Suprapubic skin (tissue), 4 donors: Measurements from ENCODE around the gene COL19A1. TPM values are rescaled to one million over a fixed set of nuclear protein-coding genes. Genes with fewer than 3 reads are reported as not detected.

ENCODE experiments used
- DNase-seq, 2 donors: peaks; one replicate each; pipeline ENCODE4 v3.0.0-alpha.2; 2019; ENCODE audit warnings: low spot score in 2 of 2
- H3K27ac ChIP-seq: fragments of 200-600 bp; sonication (generic); one replicate; pipeline ENCODE4 v1.5.1; 2019
- H3K27me3 ChIP-seq: fragments of 200-600 bp; sonication (generic); one replicate; pipeline ENCODE4 v1.5.1; 2019
- H3K36me3 ChIP-seq: fragments of 200-600 bp; sonication (generic); one replicate; pipeline ENCODE4 v1.5.1; 2019
- H3K4me1 ChIP-seq: fragments of 200-600 bp; sonication (generic); one replicate; pipeline ENCODE4 v1.5.1; 2019
- H3K4me3 ChIP-seq: fragments of 200-600 bp; sonication (generic); one replicate; pipeline ENCODE4 v1.5.1; 2019; ENCODE audit warnings: mild to moderate bottlenecking
- H3K9me3 ChIP-seq: fragments of 200-600 bp; sonication (generic); one replicate; pipeline ENCODE4 v1.5.1; 2019
- EP300 ChIP-seq: sonication (generic); formaldehyde crosslinking; IDR thresholded peaks from one replicate; pipeline ENCODE4 v1.6.1; 2017; ENCODE audit warnings: antibody characterized with exemption
- POLR2A ChIP-seq, 2 donors: fragments of 450-650 bp; IDR thresholded peaks; one replicate each; pipeline ENCODE4 v1.6.1; 2017; ENCODE audit warnings: antibody characterized with exemption in 2 of 2, mild to moderate bottlenecking in 2 of 2, moderate library complexity in 2 of 2
- POLR2AphosphoS5 ChIP-seq, 3 donors: sonication (generic); formaldehyde crosslinking; IDR thresholded peaks; one replicate each; pipeline ENCODE4 v1.6.1; 2017; ENCODE audit warnings: antibody characterized with exemption in 3 of 3
- WGBS: methylation state at CpG from one replicate; pipeline ENCODE4 v1.1.5; 2018; 5-methylcytosine and 5-hydroxymethylcytosine counted together
- total RNA-seq, 4 donors: library from RNA; depleted of rRNA; stranded (reverse); fragments of >200 nt; gene quantifications; one replicate each; pipeline ENCODE4 v1.1.0, GENCODE V29; 2016
- TF ChIP-seq, protein P1 (sequence below), 2 donors: fragments of 200-600 bp in 1 of 2; fragments of 450-650 bp in 1 of 2; sonication (generic) in 1 of 2; IDR thresholded peaks; one replicate each; pipeline ENCODE4 v1.5.1; 2016 to 2019; ENCODE audit warnings: antibody characterized with exemption in 2 of 2, mild to moderate bottlenecking in 1 of 2, moderate library complexity in 1 of 2

The COL19A1 gene
- total RNA-seq, 4 donors from 2014 or later: 0.10 TPM; not detected in 3

DNA sequence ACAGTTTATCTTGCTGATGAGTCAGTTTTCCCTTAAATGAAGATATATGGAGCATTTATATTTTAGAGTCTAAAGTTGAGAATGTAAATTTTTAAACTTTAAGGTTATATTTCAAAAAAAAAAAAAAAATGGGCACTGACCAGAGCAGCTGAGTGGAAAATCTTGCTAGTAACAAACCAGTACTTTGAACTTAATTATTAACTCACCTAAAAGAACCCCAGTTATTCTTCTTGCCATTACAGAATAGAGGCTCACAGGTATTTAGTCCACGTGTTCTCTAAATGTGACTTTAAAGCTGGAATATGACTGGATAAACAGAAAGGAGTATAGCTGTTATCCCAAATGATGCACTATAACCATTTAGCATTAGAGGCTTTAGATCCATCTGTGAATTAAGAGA lies 258.1 kb downstream of the COL19A1 start:
- no peak overlapping the region for H3K4me3 ChIP-seq
- no peak for DNase-seq
- no peak overlapping the region for H3K27ac ChIP-seq
- no peaks in the 10 kb centered on the region for H3K36me3 ChIP-seq
- TF ChIP-seq POLR2A (IDR thresholded peaks at IDR 0.05) (no peak), EP300 (no peak), POLR2AphosphoS5 (IDR thresholded peaks at IDR 0.05) (no peak)
- TF ChIP-seq, protein P1, sequence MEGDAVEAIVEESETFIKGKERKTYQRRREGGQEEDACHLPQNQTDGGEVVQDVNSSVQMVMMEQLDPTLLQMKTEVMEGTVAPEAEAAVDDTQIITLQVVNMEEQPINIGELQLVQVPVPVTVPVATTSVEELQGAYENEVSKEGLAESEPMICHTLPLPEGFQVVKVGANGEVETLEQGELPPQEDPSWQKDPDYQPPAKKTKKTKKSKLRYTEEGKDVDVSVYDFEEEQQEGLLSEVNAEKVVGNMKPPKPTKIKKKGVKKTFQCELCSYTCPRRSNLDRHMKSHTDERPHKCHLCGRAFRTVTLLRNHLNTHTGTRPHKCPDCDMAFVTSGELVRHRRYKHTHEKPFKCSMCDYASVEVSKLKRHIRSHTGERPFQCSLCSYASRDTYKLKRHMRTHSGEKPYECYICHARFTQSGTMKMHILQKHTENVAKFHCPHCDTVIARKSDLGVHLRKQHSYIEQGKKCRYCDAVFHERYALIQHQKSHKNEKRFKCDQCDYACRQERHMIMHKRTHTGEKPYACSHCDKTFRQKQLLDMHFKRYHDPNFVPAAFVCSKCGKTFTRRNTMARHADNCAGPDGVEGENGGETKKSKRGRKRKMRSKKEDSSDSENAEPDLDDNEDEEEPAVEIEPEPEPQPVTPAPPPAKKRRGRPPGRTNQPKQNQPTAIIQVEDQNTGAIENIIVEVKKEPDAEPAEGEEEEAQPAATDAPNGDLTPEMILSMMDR (IDR thresholded peaks at IDR 0.05): no peak
- no peaks in the 10 kb centered on the region for H3K27me3 ChIP-seq
- no peaks in the 10 kb centered on the region for H3K4me1 ChIP-seq
- WGBS: 93% methylated on average over 1 of the region's 1 CpG
- H3K9me3 ChIP-seq: no peaks in the 10 kb centered on the region

DNA sequence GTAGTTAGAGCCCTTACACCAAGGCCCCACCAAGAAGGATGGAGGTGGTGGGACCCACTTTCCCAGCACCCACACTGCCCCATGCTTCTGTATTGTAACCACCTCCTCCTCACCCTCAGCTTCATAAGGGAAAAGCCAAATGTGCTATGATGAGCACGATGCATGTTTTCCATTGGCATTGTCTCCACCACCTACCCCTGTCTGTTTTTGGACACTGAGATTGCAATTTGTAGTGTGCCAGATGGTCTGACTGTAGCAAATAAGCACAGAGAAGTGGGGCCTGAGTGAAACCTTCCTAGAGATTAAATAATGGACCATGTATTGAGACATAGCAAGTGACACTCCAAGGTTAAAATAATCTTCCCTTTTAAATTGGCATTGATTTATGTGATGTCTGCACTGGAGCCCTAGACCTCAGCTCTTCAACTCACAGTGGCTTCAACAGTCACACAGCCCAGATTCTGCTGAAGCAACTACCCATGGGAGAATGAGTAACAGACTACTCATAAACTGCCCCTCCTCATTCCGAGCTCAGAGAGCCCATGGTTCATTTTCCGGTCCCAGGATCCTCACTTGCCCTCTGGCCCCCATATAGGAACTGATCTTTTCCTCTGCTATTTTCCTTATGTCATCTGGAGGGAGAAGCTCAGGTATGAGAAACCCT lies 258.7 kb downstream of the COL19A1 start:
- Histone ChIP-seq H3K4me3 (no peak overlapping the region), H3K9me3 (no peaks in the 10 kb centered on the region), H3K36me3 (no peaks in the 10 kb centered on the region), H3K27ac (no peak overlapping the region), H3K4me1 (no peaks in the 10 kb centered on the region), H3K27me3 (no peaks in the 10 kb centered on the region)
- TF ChIP-seq EP300: no peak
- TF ChIP-seq, protein P1 (IDR thresholded peaks at IDR 0.05): no peak
- no peak for TF ChIP-seq POLR2AphosphoS5 (IDR thresholded peaks at IDR 0.05)
- TF ChIP-seq POLR2A (IDR thresholded peaks at IDR 0.05): no peak
- 56% methylated on average over 3 of the region's 3 CpGs for WGBS
- no peak for DNase-seq

DNA sequence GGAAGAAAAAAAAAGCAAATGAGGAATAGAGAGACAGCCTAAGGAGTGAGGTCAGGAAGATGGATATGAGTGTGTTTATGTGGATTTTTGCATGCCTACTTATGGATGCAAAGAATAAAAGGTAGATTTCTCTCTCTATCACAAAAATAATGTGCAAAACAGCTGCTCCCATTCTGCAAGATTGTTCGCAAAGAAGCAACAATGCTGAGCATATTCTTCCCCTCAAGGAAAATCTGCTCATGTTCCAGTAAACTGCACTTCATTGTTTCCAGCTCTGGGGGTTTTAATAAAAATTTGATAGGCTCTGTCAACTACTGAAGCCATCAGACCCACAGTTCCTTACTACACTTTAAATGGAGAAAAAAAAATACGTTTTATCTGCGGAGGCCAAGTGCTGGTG lies 259.2 kb downstream of the COL19A1 start:
- Histone ChIP-seq H3K4me3 (no peak overlapping the region), H3K4me1 (no peaks in the 10 kb centered on the region), H3K27ac (no peak overlapping the region), H3K9me3 (no peaks in the 10 kb centered on the region), H3K36me3 (no peaks in the 10 kb centered on the region), H3K27me3 (no peaks in the 10 kb centered on the region)
- TF ChIP-seq EP300: no peak
- TF ChIP-seq, protein P1 (IDR thresholded peaks at IDR 0.05): no peak
- TF ChIP-seq POLR2A (IDR thresholded peaks at IDR 0.05): no peak
- WGBS: 82% methylated on average over 3 of the region's 3 CpGs
- no peak for DNase-seq

DNA sequence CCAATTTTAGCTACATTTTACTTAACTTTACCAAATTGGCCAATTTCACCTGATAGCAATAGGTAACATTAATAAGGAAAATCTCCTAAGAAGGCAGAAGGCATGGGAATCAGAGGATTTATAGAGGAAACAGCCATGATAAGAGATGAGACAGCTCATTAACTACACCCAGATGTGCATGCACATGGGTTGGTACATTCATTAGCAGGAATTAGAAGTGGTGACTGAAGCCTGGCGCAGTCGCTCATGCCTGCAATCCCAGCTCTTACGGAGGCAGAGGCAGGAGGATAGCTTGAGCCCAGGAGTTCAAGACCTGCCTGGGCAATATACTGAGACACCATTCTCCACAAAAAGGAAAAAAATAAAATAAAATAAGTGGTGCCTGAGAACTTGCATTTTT lies 263.0 kb downstream of the COL19A1 start:
- WGBS: 75% methylated on average over 3 of the region's 3 CpGs
- H3K36me3 ChIP-seq: no peaks in the 10 kb centered on the region
- H3K4me3 ChIP-seq: no peak overlapping the region
- DNase-seq: no peak
- no peaks in the 10 kb centered on the region for H3K27me3 ChIP-seq
- no peak overlapping the region for H3K27ac ChIP-seq
- no peaks in the 10 kb centered on the region for H3K4me1 ChIP-seq
- no peaks in the 10 kb centered on the region for H3K9me3 ChIP-seq
- no peak for TF ChIP-seq POLR2AphosphoS5 (IDR thresholded peaks at IDR 0.05)
- TF ChIP-seq EP300: no peak
- no peak for TF ChIP-seq POLR2A (IDR thresholded peaks at IDR 0.05)
- TF ChIP-seq, protein P1 (IDR thresholded peaks at IDR 0.05): no peak

DNA sequence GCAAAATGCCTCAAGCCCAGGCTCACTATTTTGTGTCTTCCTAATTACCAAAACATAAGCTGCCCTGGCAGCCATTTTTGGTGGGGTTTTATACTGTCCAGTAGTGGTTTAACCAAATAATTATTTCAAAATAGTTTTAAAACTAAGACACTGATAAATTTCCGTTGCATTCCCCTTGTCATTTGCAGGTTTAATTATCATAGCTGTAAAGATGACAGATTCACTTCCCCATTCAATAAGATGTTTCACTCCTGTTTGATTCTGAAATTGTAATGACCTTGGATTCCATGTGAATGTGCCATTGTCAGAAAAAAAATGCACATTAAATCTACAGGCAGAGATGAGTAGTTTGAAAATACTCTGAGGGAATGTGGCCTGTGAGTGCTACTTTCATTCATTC lies 264.5 kb downstream of the COL19A1 start:
- Histone ChIP-seq H3K4me3 (no peak overlapping the region), H3K27me3 (no peaks in the 10 kb centered on the region), H3K27ac (no peak overlapping the region), H3K4me1 (no peaks in the 10 kb centered on the region), H3K9me3 (no peaks in the 10 kb centered on the region), H3K36me3 (no peaks in the 10 kb centered on the region)
- TF ChIP-seq POLR2AphosphoS5 (IDR thresholded peaks at IDR 0.05): no peak
- no peak for DNase-seq
- WGBS: 77% methylated on average over 1 of the region's 1 CpG

DNA sequence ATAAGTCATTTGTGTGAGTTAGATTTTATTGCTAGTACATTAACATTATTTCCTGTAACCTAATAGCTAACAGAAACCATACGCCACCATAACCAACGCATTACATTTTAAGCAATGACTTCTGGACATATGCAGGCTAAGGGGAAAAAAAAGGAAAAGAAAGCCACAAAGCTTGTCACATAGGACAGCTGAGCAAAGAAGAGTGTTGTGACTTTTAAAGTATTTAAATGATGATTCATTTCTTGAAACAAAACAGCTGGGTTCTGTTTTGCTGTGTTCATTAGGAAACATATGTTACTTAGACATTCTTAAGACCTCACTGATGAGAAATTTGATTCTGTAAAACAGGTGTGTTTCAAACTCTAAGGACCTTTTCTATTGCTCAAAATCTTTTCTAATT lies 265.2 kb downstream of the COL19A1 start:
- no peaks in the 10 kb centered on the region for H3K36me3 ChIP-seq
- H3K27ac ChIP-seq: no peak overlapping the region
- H3K4me3 ChIP-seq: no peak overlapping the region
- no peaks in the 10 kb centered on the region for H3K9me3 ChIP-seq
- 56% methylated on average over 2 of the region's 2 CpGs for WGBS
- no peaks in the 10 kb centered on the region for H3K27me3 ChIP-seq
- no peak for DNase-seq
- no peak for TF ChIP-seq POLR2AphosphoS5 (IDR thresholded peaks at IDR 0.05)
- no peak for TF ChIP-seq POLR2A (IDR thresholded peaks at IDR 0.05)
- TF ChIP-seq, protein P1 (IDR thresholded peaks at IDR 0.05): no peak
- no peak for TF ChIP-seq EP300
- no peaks in the 10 kb centered on the region for H3K4me1 ChIP-seq
